A549 (cell line): ENCODE results near the gene MRPL45. TPM values are rescaled to one million over a fixed set of nuclear protein-coding genes. Genes with fewer than 3 reads are reported as not detected.

ENCODE experiments used
- ATAC-seq, 2 experiments: fragments of 200-7000 bp in 1 of 2; fragments of >200 bp in 1 of 2; cut with Nextera tagmentation in 1 of 2; cut with Tn5 transposase in 1 of 2; 3 replicates each; pipeline versions ENCODE4 v1.8.0 to v1.9.1; 2018 to 2020; ENCODE audit warnings: mild to moderate bottlenecking in 1 of 2, moderate library complexity in 1 of 2
- CTCF ChIA-PET: fragments of 300-600 bp; sonication (Branson Sonifier 250); formaldehyde crosslinking; extraction: SDS; loops from one replicate; lab custom pipeline; 2021; ENCODE audit warnings: antibody characterized with exemption, inconsistent platforms; lab: Yijun Ruan, JAX
- POLR2A ChIA-PET: fragments of 350-600 bp; formaldehyde crosslinking; extraction: SDS; loops from one replicate; lab custom pipeline; 2021; ENCODE audit warnings: antibody characterized with exemption, inconsistent platforms; lab: Yijun Ruan, JAX
- DNase-seq, 2 experiments: peaks; one replicate each; pipeline versions ENCODE4 v3.0.0 to v3.0.0-alpha.2; 2011 to 2016; ENCODE audit warnings: low read depth in 1 of 2, low spot score in 1 of 2
- FAIRE-seq: peaks from 2 replicates; lab custom pipeline; 2011; peaks lifted over from hg19 to GRCh38; lab: Jason Lieb, UNC
- H3K27ac ChIP-seq, 2 experiments: fragments of >200 bp; sonication (Bioruptor Twin); formaldehyde crosslinking; 3 replicates each; pipeline ENCODE4 v1.5.1; 2016 to 2017
- H3K4me1 ChIP-seq: fragments of >200 bp; sonication (Bioruptor Twin); formaldehyde crosslinking; 3 replicates; pipeline ENCODE4 v1.6.1; 2016
- H3K4me2 ChIP-seq: fragments of >200 bp; sonication (Bioruptor Twin); formaldehyde crosslinking; 3 replicates; pipeline ENCODE4 v1.6.1; 2016
- H3K4me3 ChIP-seq: fragments of >200 bp; sonication (Bioruptor Twin); formaldehyde crosslinking; 3 replicates; pipeline ENCODE4 v1.5.1; 2016
- H3K9me3 ChIP-seq: fragments of >200 bp; sonication (Bioruptor Twin); formaldehyde crosslinking; 3 replicates; pipeline ENCODE4 v1.6.1; 2016
- ATOH8 ChIP-seq: fragments of 250-450 bp; sonication (Bioruptor Pico); IDR thresholded peaks from 2 replicates; pipeline ENCODE4 v1.5.0; 2020; ENCODE audit warnings: low read depth, mild to moderate bottlenecking, moderate library complexity
- BCL3 ChIP-seq: fragments of >200 bp; sonication (Bioruptor Twin); formaldehyde crosslinking; IDR thresholded peaks from 3 replicates; pipeline ENCODE4 v1.6.1; 2016
- BHLHE40 ChIP-seq: IDR thresholded peaks from 2 replicates; pipeline ENCODE4 v1.6.1; 2012; ENCODE audit warnings: low read depth, low read length, inconsistent platforms
- CBX2 ChIP-seq: fragments of 200-600 bp; sonication (generic); IDR thresholded peaks from 2 replicates; pipeline ENCODE4 v1.6.1; 2016; ENCODE audit warnings: low read depth, mild to moderate bottlenecking, borderline replicate concordance
- CHD4 ChIP-seq: fragments of 200-600 bp; sonication (generic); IDR thresholded peaks from 2 replicates; pipeline ENCODE4 v1.6.1; 2016; ENCODE audit warnings: antibody characterized with exemption, mild to moderate bottlenecking, borderline replicate concordance
- CTCF ChIP-seq: fragments of >200 bp; sonication (Bioruptor Twin); formaldehyde crosslinking; IDR thresholded peaks from 3 replicates; pipeline ENCODE4 v1.5.1; 2016
- EHF ChIP-seq: fragments of 250-450 bp; sonication (Bioruptor Pico); IDR thresholded peaks from 2 replicates; pipeline ENCODE4 v1.5.0; 2020; ENCODE audit warnings: mild to moderate bottlenecking
- EHMT2 ChIP-seq: fragments of 200-600 bp; sonication (generic); IDR thresholded peaks from 2 replicates; pipeline ENCODE4 v1.6.1; 2016; ENCODE audit warnings: antibody characterized with exemption, low read depth, mild to moderate bottlenecking, moderate library complexity
- ELK1 ChIP-seq: fragments of 150-350 bp; IDR thresholded peaks from 2 replicates; pipeline ENCODE4 v1.6.1; 2014; ENCODE audit warnings: low read depth, mild to moderate bottlenecking, low read length
- FOXS1 ChIP-seq: fragments of 250-450 bp; sonication (Bioruptor Pico); IDR thresholded peaks from 2 replicates; pipeline ENCODE4 v1.5.0; 2020; ENCODE audit warnings: mild to moderate bottlenecking, moderate library complexity
- HOXB13 ChIP-seq: fragments of 250-450 bp; sonication (Bioruptor Pico); IDR thresholded peaks from 2 replicates; pipeline ENCODE4 v1.5.0; 2020; ENCODE audit warnings: low read depth, mild to moderate bottlenecking, moderate library complexity
- KDM1A ChIP-seq: fragments of 200-600 bp; sonication (generic); IDR thresholded peaks from 2 replicates; pipeline ENCODE4 v1.6.1; 2016; ENCODE audit warnings: low read depth, mild to moderate bottlenecking
- KDM5A ChIP-seq: fragments of 200-600 bp; sonication (generic); IDR thresholded peaks from 2 replicates; pipeline ENCODE4 v1.6.1; 2016; ENCODE audit warnings: antibody characterized with exemption, mild to moderate bottlenecking
- MAFK ChIP-seq: fragments of 450-650 bp; IDR thresholded peaks from 2 replicates; pipeline ENCODE4 v1.6.1; 2014; ENCODE audit not compliant: partially characterized antibody
- MAX ChIP-seq: IDR thresholded peaks from 2 replicates; pipeline ENCODE4 v1.6.1; 2012
- MAZ ChIP-seq: fragments of 150-350 bp; IDR thresholded peaks from 2 replicates; pipeline ENCODE4 v1.6.1; 2014; ENCODE audit warnings: antibody characterized with exemption, low read depth, low read length, borderline replicate concordance
- NFE2L2 ChIP-seq: fragments of 150-350 bp; conservative IDR thresholded peaks from 2 replicates; pipeline ENCODE4 v1.6.1; 2014; ENCODE audit warnings: low read length
- PBX3 ChIP-seq: IDR thresholded peaks from 2 replicates; pipeline ENCODE4 v1.6.1; 2012
- POLR2A ChIP-seq: IDR thresholded peaks from 2 replicates; pipeline ENCODE4 v1.6.1; 2012; ENCODE audit warnings: mild to moderate bottlenecking, low read length
- POLR2AphosphoS2 ChIP-seq: conservative IDR thresholded peaks from 2 replicates; pipeline ENCODE4 v1.6.1; 2012; ENCODE audit warnings: low read length, improper control_type of control experiment, inconsistent platforms
- RAD21 ChIP-seq, 2 experiments: fragments of >200 bp in 1 of 2; sonication (Bioruptor Twin) in 1 of 2; formaldehyde crosslinking in 1 of 2; IDR thresholded peaks in 1 of 2; conservative IDR thresholded peaks in 1 of 2; 2 replicates in 1 of 2; 3 replicates in 1 of 2; pipeline ENCODE4 v1.6.1; 2012 to 2018; ENCODE audit warnings: inconsistent platforms in 1 of 2
- RCOR1 ChIP-seq: fragments of 150-350 bp; IDR thresholded peaks from 2 replicates; pipeline ENCODE4 v1.6.1; 2014; ENCODE audit warnings: antibody characterized with exemption, low read length, low read depth
- RNF2 ChIP-seq: fragments of 200-600 bp; sonication (generic); IDR thresholded peaks from 2 replicates; pipeline ENCODE4 v1.6.1; 2016; ENCODE audit warnings: low read depth, mild to moderate bottlenecking, antibody characterized with exemption, moderate library complexity, borderline replicate concordance
- SREBF2 ChIP-seq: fragments of 450-650 bp; IDR thresholded peaks from 2 replicates; pipeline ENCODE4 v1.6.1; 2014; ENCODE audit warnings: mild to moderate bottlenecking, moderate library complexity
- TP53 ChIP-seq: fragments of 250-450 bp; sonication (Bioruptor Pico); IDR thresholded peaks from 2 replicates; pipeline ENCODE4 v1.5.0; 2021; ENCODE audit warnings: mild to moderate bottlenecking, moderate library complexity
- USF2 ChIP-seq: fragments of 450-650 bp; IDR thresholded peaks from 2 replicates; pipeline ENCODE4 v1.6.1; 2014; ENCODE audit warnings: antibody characterized with exemption
- ZSCAN20 ChIP-seq: fragments of 250-450 bp; sonication (Bioruptor Pico); IDR thresholded peaks from 2 replicates; pipeline ENCODE4 v1.8.0; 2022; ENCODE audit warnings: mild to moderate bottlenecking, moderate library complexity
- WGBS: methylation state at CpG from one replicate; pipeline ENCODE4 v1.1.6; 2017; ENCODE audit errors: missing lambda C conversion rate; 5-methylcytosine and 5-hydroxymethylcytosine counted together
- polyA plus RNA-seq, 4 experiments: library from polyadenylated mRNA; depleted of rRNA in 3 of 4; stranded (reverse); fragments of >200 nt; fragmentation: RNase III in 1 of 4; extraction: RNeasy Plus Mini Kit Qiagen cat#74134 plus additional on column Dnase treatment in 1 of 4; gene quantifications; 2 replicates in 3 of 4; 3 replicates in 1 of 4; pipeline ENCODE4 v1.2.3, GENCODE V29; 2011 to 2017

Gene MRPL45
- polyA plus RNA-seq, 2 of the 4 experiments (the other 2 are of a cell fraction), result 69.6 to 134 TPM

GRCh38 chr17:38327936-38328335 is 31.0 kb downstream of the MRPL45 start:
- ChIA-PET POLR2A (no interaction called here), CTCF (interaction anchor here (1.3 to 30.7 kb wide), 4 partner anchors 15 to 90 kb away, joined by 3 to 675 read pairs (median 4); partner anchors contain the start of genes GPR179 and SOCS7)
- Histone ChIP-seq H3K9me3 (no peaks in the 10 kb centered on the region), H3K4me3 (no peak overlapping the region)
- no peak for DNase-seq
- no peak for FAIRE-seq
- ATAC-seq, result no peak
- no peak for TF ChIP-seq MAZ
- no peak for TF ChIP-seq ZSCAN20
- no peak for TF ChIP-seq RNF2
- no peak for TF ChIP-seq POLR2AphosphoS2
- no peak for TF ChIP-seq KDM1A
- no peak for TF ChIP-seq POLR2A
- no peak for TF ChIP-seq MAX
- no peak for TF ChIP-seq RCOR1
- no peak for TF ChIP-seq BCL3
- TF ChIP-seq MAFK, result no peak
- no peak for TF ChIP-seq RAD21 (conservative IDR thresholded peaks at IDR 0.05 in 1 of 2, IDR thresholded peaks at IDR 0.05 in 1 of 2)
- TF ChIP-seq NFE2L2, result no peak
- no peak for TF ChIP-seq CHD4
- TF ChIP-seq, all 56 proteins: peak for 0
- Histone ChIP-seq H3K4me1 (0 out of 3 replicates have a peak, but pooled peaks cover 3% of the 10 kb centered on the region), H3K27ac (no peak overlapping the region), H3K4me2 (no peak overlapping the region)
- WGBS, result 61% methylated on average over 1 of the region's 1 CpG

GRCh38 chr17:38328620-38329019 is 31.7 kb downstream of the MRPL45 start:
- CTCF ChIA-PET, result interaction anchor here (0.7 to 30.7 kb wide), 5 partner anchors 15 to 339 kb away, joined by 3 to 675 read pairs (median 3); partner anchors contain the start of genes GPR179 and SOCS7
- 0 out of 3 replicates have a peak, but pooled peaks cover 3% of the 10 kb centered on the region for H3K4me1 ChIP-seq
- no peak for DNase-seq
- no peak overlapping the region for H3K4me2 ChIP-seq
- no peaks in the 10 kb centered on the region for H3K9me3 ChIP-seq
- no peak for ATAC-seq
- no peak for FAIRE-seq
- 82% methylated on average over 7 of the region's 7 CpGs for WGBS
- TF ChIP-seq CBX2 (no peak), PBX3 (no peak), BHLHE40 (no peak), RCOR1 (no peak), FOXS1 (CRISPR knock-in tag) (no peak), ELK1 (no peak), HOXB13 (no peak)
- TF ChIP-seq, all 56 proteins: peak for 0
- no peak overlapping the region for H3K27ac ChIP-seq
- POLR2A ChIA-PET, result interaction anchor here (0.6 kb wide), 1 partner anchor 17 kb away, joined by 3 read pairs; no protein-coding TSS in a partner anchor
- no peak overlapping the region for H3K4me3 ChIP-seq

GRCh38 chr17:38329284-38329683 is 32.3 kb downstream of the MRPL45 start:
- ChIA-PET POLR2A (no interaction called here), CTCF (interaction anchor here (1.0 to 30.7 kb wide), 4 partner anchors 14 to 338 kb away, joined by 3 to 675 read pairs (median 4); partner anchors contain the start of genes GPR179 and SOCS7)
- H3K4me3 ChIP-seq, result no peak overlapping the region
- no peak overlapping the region for H3K4me2 ChIP-seq
- 88% methylated on average over 7 of the region's 7 CpGs for WGBS
- 0 out of 3 replicates have a peak, but pooled peaks cover 3% of the 10 kb centered on the region for H3K4me1 ChIP-seq
- H3K27ac ChIP-seq, result no peak overlapping the region
- H3K9me3 ChIP-seq, result no peaks in the 10 kb centered on the region
- DNase-seq, result no peak
- FAIRE-seq, result no peak
- ATAC-seq, result no peak
- TF ChIP-seq RCOR1, result no peak
- TF ChIP-seq EHMT2, result no peak
- TF ChIP-seq CTCF, result no peak
- no peak for TF ChIP-seq ATOH8
- TF ChIP-seq CBX2, result no peak
- TF ChIP-seq KDM5A, result no peak
- no peak for TF ChIP-seq HOXB13
- no peak for TF ChIP-seq SREBF2
- TF ChIP-seq KDM1A, result no peak
- no peak for TF ChIP-seq TP53
- no peak for TF ChIP-seq ZSCAN20
- TF ChIP-seq USF2, result no peak
- TF ChIP-seq EHF (CRISPR knock-in tag), result no peak
- no peak for TF ChIP-seq FOXS1 (CRISPR knock-in tag)
- no peak for TF ChIP-seq RAD21 (conservative IDR thresholded peaks at IDR 0.05 in 1 of 2, IDR thresholded peaks at IDR 0.05 in 1 of 2)
